ENCODE results near the gene CSF2RB. TPM values are rescaled to one million over a fixed set of nuclear protein-coding genes. Genes with fewer than 3 reads are reported as not detected.

Gene CSF2RB
- total and polyA plus RNA-seq, 2 of the 13 experiments (the other 11 are each of a cell fraction or from before 2014, with no cell fraction given) = not detected

- DNase-seq (ENCODE audit: low spot score) (no peak), FAIRE-seq (no peak), ATAC-seq (no peak)
- intact Hi-C loops (cut with micrococcal nuclease; ENCODE audit: unreplicated experiment) = no loop called here
- no peaks in the 10 kb centered on the region for H4K20me1 ChIP-seq (ENCODE audit: insufficient read depth, low read length)
- H3K4me3 ChIP-seq (replicated peaks in 1 of 3; ENCODE audit: insufficient read depth in 1 of 3, low read depth in 2 of 3, low read length in 3 of 3) = no peak overlapping the region
- H2AFZ ChIP-seq (ENCODE audit: low read length) = no peak overlapping the region
- H3K9me3 ChIP-seq (ENCODE audit: low read length) = no peaks in the 10 kb centered on the region
- H3K36me3 ChIP-seq (replicated peaks in 1 of 2; ENCODE audit: control insufficient read depth in 1 of 2, insufficient read depth in 2 of 2, low read length in 2 of 2) = no peaks in the 10 kb centered on the region
- H3K27ac ChIP-seq (ENCODE audit: extremely low read length, insufficient read depth, low read length) = no peak overlapping the region
- no peak overlapping the region for H3K4me2 ChIP-seq (ENCODE audit: low read depth, low read length)
- WGBS (ENCODE audit: low lambda C conversion rate) = 9% methylated on average over 5 of the region's 5 CpGs
- in situ Hi-C loops (cut with HindIII; ENCODE audit: extremely low pct_ligation_motif_present, low pct_unique_long_range_greater_than_20kb) = no loop called here
- ChIA-PET POLR2A (no interaction called here), CTCF (ENCODE audit: low intra/inter-chr PET ratio, low total read pairs) (no interaction called here)
- peaks cover 6 to 58% of the 10 kb centered on the region in 2 experiments; a peak in 3 of 5 replicates for H3K27me3 ChIP-seq (ENCODE audit: control insufficient read depth in 1 of 2, insufficient read depth in 2 of 2, low read length in 2 of 2)
- H3K4me1 ChIP-seq (ENCODE audit: insufficient read depth, low read length) = no peaks in the 10 kb centered on the region
- H3K9ac ChIP-seq (ENCODE audit: insufficient read depth, low read depth, low read length) = no peak overlapping the region
- BruUV-seq (replicated peaks) = no TSS peak
- TF ChIP-seq POLR2AphosphoS5 (IDR thresholded peaks at IDR 0.05; ENCODE audit: low read depth, low read length) (no peak), CSRNP1 (CRISPR knock-in tag; IDR thresholded peaks at IDR 0.05) (no peak)
- H3K79me2 ChIP-seq (ENCODE audit: insufficient read depth, low read length) = no peaks in the 10 kb centered on the region
These were observed 27.2 kb downstream of the CSF2RB start for GRCh38 chr22:36940676-36941075.

GRCh38 chr22:36942556-36942955 lies 29.1 kb downstream of the CSF2RB start:
- Histone ChIP-seq H3K4me2 (ENCODE audit: low read depth, low read length) (no peak overlapping the region), H3K9me3 (ENCODE audit: low read length) (no peaks in the 10 kb centered on the region), H2AFZ (ENCODE audit: low read length) (no peak overlapping the region), H4K20me1 (ENCODE audit: insufficient read depth, low read length) (no peaks in the 10 kb centered on the region), H3K4me1 (ENCODE audit: insufficient read depth, low read length) (no peaks in the 10 kb centered on the region), H3K27ac (ENCODE audit: extremely low read length, insufficient read depth, low read length) (no peak overlapping the region), H3K4me3 (replicated peaks in 1 of 3; ENCODE audit: insufficient read depth in 1 of 3, low read depth in 2 of 3, low read length in 3 of 3) (no peak overlapping the region), H3K79me2 (ENCODE audit: insufficient read depth, low read length) (no peaks in the 10 kb centered on the region), H3K9ac (ENCODE audit: insufficient read depth, low read depth, low read length) (no peak overlapping the region), H3K27me3 (ENCODE audit: control insufficient read depth in 1 of 2, insufficient read depth in 2 of 2, low read length in 2 of 2) (peaks cover 6 to 43% of the 10 kb centered on the region in 2 experiments; a peak in 3 of 5 replicates), H3K36me3 (replicated peaks in 1 of 2; ENCODE audit: control insufficient read depth in 1 of 2, insufficient read depth in 2 of 2, low read length in 2 of 2) (no peaks in the 10 kb centered on the region)
- DNase-seq (ENCODE audit: low spot score) (no peak), FAIRE-seq (no peak), ATAC-seq (no peak)
- intact Hi-C loops (cut with micrococcal nuclease; ENCODE audit: unreplicated experiment) = no loop called here
- CTCF ChIA-PET (ENCODE audit: low intra/inter-chr PET ratio, low total read pairs) = no interaction called here
- BruUV-seq (replicated peaks) = no TSS peak
- no peak for TF ChIP-seq PRPF4 (IDR thresholded peaks at IDR 0.05; ENCODE audit: low read depth, low read length, poor library complexity, severe bottlenecking)
- no peak for TF ChIP-seq ZNF274 (CRISPR knock-in tag; IDR thresholded peaks at IDR 0.05)
- no peak for TF ChIP-seq POLR2AphosphoS5 (IDR thresholded peaks at IDR 0.05; ENCODE audit: low read depth, low read length)
- no peak for TF ChIP-seq ZNF337 (CRISPR knock-in tag; IDR thresholded peaks at IDR 0.05; ENCODE audit: borderline replicate concordance, low read depth)
- TF ChIP-seq ZMYM3 (CRISPR knock-in tag; IDR thresholded peaks at IDR 0.05) = no peak
- TF ChIP-seq MXD3 (CRISPR knock-in tag; IDR thresholded peaks at IDR 0.05) = no peak
- no peak for TF ChIP-seq MYPOP (CRISPR knock-in tag; IDR thresholded peaks at IDR 0.05)
- no peak for TF ChIP-seq MAX (IDR thresholded peaks at IDR 0.05)
- TF ChIP-seq ZNF180 (CRISPR knock-in tag; IDR thresholded peaks at IDR 0.05; ENCODE audit: borderline replicate concordance, low read depth) = no peak
- no peak for TF ChIP-seq ZBTB46 (CRISPR knock-in tag; IDR thresholded peaks at IDR 0.05; ENCODE audit: borderline replicate concordance)
- no peak for TF ChIP-seq PITX1 (CRISPR knock-in tag; IDR thresholded peaks at IDR 0.05)
- TF ChIP-seq ZFAT (CRISPR knock-in tag; conservative IDR thresholded peaks at IDR 0.05) = no peak
- no peak for TF ChIP-seq MIER2 (CRISPR knock-in tag; IDR thresholded peaks at IDR 0.05)
- TF ChIP-seq ZNF549 (CRISPR knock-in tag; IDR thresholded peaks at IDR 0.05) = no peak
- WGBS (ENCODE audit: low lambda C conversion rate) = 2% methylated on average over 5 of the region's 5 CpGs
- POLR2A ChIA-PET = no interaction called here
- in situ Hi-C loops (cut with HindIII; ENCODE audit: extremely low pct_ligation_motif_present, low pct_unique_long_range_greater_than_20kb) = no loop called here

Data from HepG2 (cell line).